Stimulated activated CD4-positive, alpha-beta T cell treated with anti-CD3 and anti-CD28 coated beads, Interleukin-4, amount 100 ng/mL, for 1 hour (primary cell): ENCODE results near the gene FAM120A.
"Not testable (repeated sequence)": the region's sequence is repeated elsewhere in the genome, so short reads cannot be mapped to it uniquely, and the experiment has no call there.

Source experiments
- DNase-seq: peaks from one replicate; pipeline ENCODE4 v3.0.0-alpha.2; 2020

The FAM120A gene

GRCh38 chr9:93512170-93512812 is 60.8 kb downstream of the FAM120A start:
- DNase-seq: not testable (repeated sequence)

GRCh38 chr9:93513606-93514005 is 62.1 kb downstream of the FAM120A start:
- DNase-seq: no peak

- DNase-seq: no peak
These were observed 65.8 kb downstream of the FAM120A start for GRCh38 chr9:93517331-93517730.

GRCh38 chr9:93520523-93520922 is 69.0 kb downstream of the FAM120A start:
- no peak for DNase-seq

GRCh38 chr9:93522736-93523135 is 71.3 kb downstream of the FAM120A start:
- no peak for DNase-seq

GRCh38 chr9:93523518-93524144 is 72.1 kb downstream of the FAM120A start:
- no peak for DNase-seq

GRCh38 chr9:93525476-93525875 is 74.0 kb downstream of the FAM120A start:
- DNase-seq: no peak

GRCh38 chr9:93531374-93531773 is 79.9 kb downstream of the FAM120A start:
- no peak for DNase-seq

GRCh38 chr9:93532141-93532540 is 80.7 kb downstream of the FAM120A start:
- DNase-seq: no peak

GRCh38 chr9:93533863-93534262 is 82.4 kb downstream of the FAM120A start:
- no peak for DNase-seq

- no peak for DNase-seq
These were observed 84.7 kb downstream of the FAM120A start for GRCh38 chr9:93536167-93536566.

GRCh38 chr9:93536874-93537273 is 85.4 kb downstream of the FAM120A start:
- DNase-seq: no peak

GRCh38 chr9:93540305-93540704 is 88.8 kb downstream of the FAM120A start:
- DNase-seq: no peak

GRCh38 chr9:93541005-93541404 is 89.5 kb downstream of the FAM120A start:
- DNase-seq: no peak

GRCh38 chr9:93541581-93542349 is 90.3 kb downstream of the FAM120A start:
- DNase-seq: no peak

- DNase-seq: no peak
These were observed 91.6 kb downstream of the FAM120A start for GRCh38 chr9:93543117-93543516.

- DNase-seq: no peak
These were observed 94.9 kb downstream of the FAM120A start for GRCh38 chr9:93546356-93546755.

GRCh38 chr9:93549611-93550010 is 98.1 kb downstream of the FAM120A start:
- no peak for DNase-seq

GRCh38 chr9:93552923-93553322 is 101.4 kb downstream of the FAM120A start:
- no peak for DNase-seq

- DNase-seq: no peak
These were observed 103.9 kb downstream of the FAM120A start for GRCh38 chr9:93555370-93555769.

- no peak for DNase-seq
These were observed 106.1 kb downstream of the FAM120A start for GRCh38 chr9:93557366-93558137.

GRCh38 chr9:93558503-93558902 is 107.0 kb downstream of the FAM120A start:
- no peak for DNase-seq

- no peak for DNase-seq
These were observed 109.5 kb downstream of the FAM120A start for GRCh38 chr9:93560991-93561390.
